ENCODE measurements around the gene PARD3B. TPM values are rescaled to one million over a fixed set of nuclear protein-coding genes. Genes with fewer than 3 reads are reported as not detected.

Gene PARD3B
- total and polyA plus RNA-seq, 2 experiments from 2014 or later, result 3.5 to 4.4 TPM

GRCh38 chr2:204974487-204974886 is 429.2 kb downstream of the PARD3B start:
- H3K27me3 Mint-ChIP-seq (ENCODE audit: insufficient read depth, low read depth, poor library complexity), result no peaks in the 10 kb centered on the region

More at GRCh38 chr2:204974487-204974886, 429.2 kb downstream of the PARD3B start:
- peaks cover 15% of the 10 kb centered on the region for H3K4me1 Mint-ChIP-seq
- TF ChIP-seq STAT1 (IDR thresholded peaks at IDR 0.05; ENCODE audit: unreplicated experiment) (no peak), CREB1 (CRISPR knock-in tag; IDR thresholded peaks at IDR 0.05; ENCODE audit: low read depth) (no peak), JUNB (IDR thresholded peaks at IDR 0.05; ENCODE audit: unreplicated experiment) (no peak), EZH2phosphoT487 (IDR thresholded peaks at IDR 0.05; ENCODE audit: unreplicated experiment) (no peak), ETS1 (IDR thresholded peaks at IDR 0.05) (no peak), POLR2AphosphoS5 (IDR thresholded peaks at IDR 0.05; ENCODE audit: low read depth) (no peak), REST (IDR thresholded peaks at IDR 0.05; ENCODE audit: unreplicated experiment) (no peak), NANOG (IDR thresholded peaks at IDR 0.05; ENCODE audit: borderline replicate concordance) (no peak), ZNF462 (CRISPR knock-in tag; IDR thresholded peaks at IDR 0.05) (no peak), ZNF114 (CRISPR knock-in tag; IDR thresholded peaks at IDR 0.05) (no peak), ZNF331 (CRISPR knock-in tag; IDR thresholded peaks at IDR 0.05; ENCODE audit: low read depth) (no peak), CTCF (conservative IDR thresholded peaks at IDR 0.05; ENCODE audit: low read depth in 2 of 2) (no peak), EZH2 (IDR thresholded peaks at IDR 0.05; ENCODE audit: low read depth, unreplicated experiment) (no peak)
- no peak overlapping the region for H3K27ac ChIP-seq (ENCODE audit: low read depth)
- no peaks in the 10 kb centered on the region for H4K20me1 ChIP-seq (replicated peaks; ENCODE audit: insufficient read depth)
- no peak for ATAC-seq
- H3K4me3 Mint-ChIP-seq, result no peak overlapping the region
- no peaks in the 10 kb centered on the region for H3K79me2 ChIP-seq (replicated peaks; ENCODE audit: insufficient read depth)
- H3K36me3 Mint-ChIP-seq (ENCODE audit: low read depth), result no peaks in the 10 kb centered on the region
- no peaks in the 10 kb centered on the region for H3K9me2 ChIP-seq (ENCODE audit: insufficient read depth)
- H3K9me3 Mint-ChIP-seq, result no peaks in the 10 kb centered on the region
- no peak overlapping the region for H3K27ac Mint-ChIP-seq
- 0 out of 2 replicates have a peak, but pooled peaks cover 6% of the 10 kb centered on the region for H3K4me1 ChIP-seq (ENCODE audit: insufficient read depth)
- H3K27me3 ChIP-seq (ENCODE audit: insufficient read depth), result no peaks in the 10 kb centered on the region
- H3K4me3 ChIP-seq, result no peak overlapping the region
- no peak for DNase-seq (ENCODE audit: low spot score)
- no peaks in the 10 kb centered on the region for H3F3A ChIP-seq (replicated peaks; ENCODE audit: low read depth)
- H3K36me3 ChIP-seq (ENCODE audit: insufficient read depth), result no peaks in the 10 kb centered on the region
- H2AFZ ChIP-seq, result no peak overlapping the region
- no peak overlapping the region for H3K4me2 ChIP-seq
